Cardiac septum (tissue), 1 donor: ENCODE results near the gene ZNG1F. TPM values are rescaled to one million over a fixed set of nuclear protein-coding genes. Genes with fewer than 3 reads are reported as not detected.
"Not testable (repeated sequence)": the region's sequence is repeated elsewhere in the genome, so short reads cannot be mapped to it uniquely, and the experiment has no call there.

Experiments used
- DNase-seq: peaks from one replicate; pipeline ENCODE4 v3.0.0-alpha.2; 2020; ENCODE audit warnings: low spot score
- intact Hi-C: fragments of 100-400 bp; cut with DNase I; formaldehyde crosslinking; loops from one replicate; pipeline ENCODE4 v1.14.0; 2022
- microRNA-seq: library from miRNA; unstranded; fragments of <30 nt; microRNA quantifications from one replicate; pipeline ENCODE4 v1.2.0, GENCODE V29; 2020
- total RNA-seq: library from RNA; stranded (reverse); fragmentation: NEBNext Ultra II Directional; extraction: Animal tissue kit (Norgen Biotek cat#: 25700); gene quantifications from one replicate; pipeline ENCODE4 v1.2.1, GENCODE V29; 2021
- donor health status: DM: no; HTN: no; CAD: no.

The ZNG1F gene
- total RNA-seq, 1 donor from 2014 or later, result 3.2 TPM

DNA sequence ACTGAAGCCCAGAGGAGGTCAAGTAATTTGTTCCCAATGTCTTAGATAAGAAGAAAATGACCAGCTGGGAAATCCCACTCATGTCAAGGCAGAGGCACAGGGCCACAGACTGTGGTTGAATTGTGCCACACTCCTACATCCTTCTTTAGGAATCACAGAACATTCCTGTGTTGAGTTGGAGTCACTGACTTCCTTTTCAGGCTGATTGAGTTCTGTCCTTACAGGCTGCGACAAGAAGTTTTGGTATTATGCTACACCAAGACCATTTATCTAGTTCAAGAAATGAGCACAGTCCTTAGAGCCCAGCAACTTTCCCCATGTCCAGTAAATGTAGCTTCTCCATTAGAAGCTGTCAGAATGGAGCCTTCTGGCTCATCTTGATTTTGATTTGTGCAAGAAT, 98.7 kb downstream of the ZNG1F start:
- DNase-seq, intact Hi-C loops: not testable (repeated sequence)

GRCh38 chr9:41088450-41089059, 100.6 kb downstream of the ZNG1F start:
- DNase-seq, intact Hi-C loops: not testable (repeated sequence)

- intact Hi-C loops, result not testable (repeated sequence)
These were observed 101.2 kb downstream of the ZNG1F start for GRCh38 chr9:41087929-41088328.

DNA sequence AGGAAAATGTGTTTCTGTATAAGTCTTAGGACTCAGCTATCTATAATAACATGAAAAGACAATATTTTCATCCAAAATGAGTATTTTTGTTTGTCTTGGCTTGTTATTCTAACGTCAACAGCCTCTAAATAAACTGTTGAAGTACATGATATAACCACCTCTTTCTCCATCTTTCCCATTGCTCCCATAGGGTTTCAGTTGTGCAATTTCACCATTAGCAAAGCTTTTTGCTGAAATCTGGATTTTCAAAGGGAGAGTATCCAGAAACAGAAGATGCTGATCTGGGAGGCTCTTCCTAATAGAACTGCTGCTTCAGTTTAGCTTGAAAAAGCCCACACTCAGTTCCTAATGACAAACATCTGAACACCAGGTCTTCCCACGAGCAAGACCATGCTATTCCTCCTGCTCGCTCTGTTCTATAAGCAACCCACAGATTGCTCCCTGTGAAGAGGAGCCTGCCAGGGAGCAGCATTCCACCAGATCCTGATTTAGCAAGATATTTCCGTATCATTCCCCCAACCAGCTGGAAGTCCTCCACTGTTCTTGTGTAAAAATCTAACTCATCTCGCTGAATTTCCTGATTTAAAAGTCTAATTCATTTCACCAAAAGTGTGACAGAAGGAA, 101.8 kb downstream of the ZNG1F start:
- intact Hi-C loops, DNase-seq: not testable (repeated sequence)

More at GRCh38 chr9:41087929-41088328, 101.2 kb downstream of the ZNG1F start:
- not testable (repeated sequence) for DNase-seq

DNA sequence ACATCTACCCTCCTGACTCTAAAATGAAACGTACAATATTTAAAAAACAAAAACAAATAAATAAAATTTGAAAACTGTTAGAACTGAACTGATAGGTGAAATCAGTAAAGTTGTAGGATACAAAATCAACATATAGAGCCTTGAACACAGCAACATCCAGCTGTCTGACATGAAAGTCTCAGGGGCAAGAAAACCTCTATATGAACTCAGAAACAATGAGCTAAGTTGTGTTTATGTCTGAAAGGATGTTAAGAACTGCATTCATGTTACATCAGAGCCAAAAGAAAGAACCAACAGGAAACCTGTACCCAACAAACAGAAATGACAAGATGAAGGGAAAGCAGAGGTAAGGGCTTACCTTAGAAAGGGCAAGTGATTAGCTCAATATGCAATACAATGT, 102.4 kb downstream of the ZNG1F start:
- intact Hi-C loops, DNase-seq: not testable (repeated sequence)

GRCh38 chr9:41086215-41086614, 102.9 kb downstream of the ZNG1F start:
- DNase-seq, intact Hi-C loops: not testable (repeated sequence)

- intact Hi-C loops, DNase-seq: not testable (repeated sequence)
These were observed 106.8 kb downstream of the ZNG1F start for GRCh38 chr9:41082358-41082757.

Small RNA genes within 50 kb of the gene (microRNA-seq; reads per million reads assigned to microRNA genes)
- not detected for gene MIR4477A

Other genes starting within 250 kb of the ZNG1F start
- not detected for gene FOXD4L6, start 60.6 kb downstream of the ZNG1F start, total RNA-seq